ENCODE results near the gene PKIB. TPM values are rescaled to one million over a fixed set of nuclear protein-coding genes. Genes with fewer than 3 reads are reported as not detected.

Gene PKIB
- total and polyA plus RNA-seq, 10 of the 15 experiments (the other 5 are each of a cell fraction or from before 2014, with no cell fraction given) = 0.20 to 1.8 (median 0.87) TPM

GRCh38 chr6:122563364-122564052 is 46.7 kb upstream of the PKIB start:
- no peak for FAIRE-seq
- TF ChIP-seq KAT2A (conservative IDR thresholded peaks at IDR 0.05; ENCODE audit: control insufficient read depth, low read depth, low read length) (no peak), CBX3 (IDR thresholded peaks at IDR 0.05; ENCODE audit: borderline replicate concordance, low read depth) (no peak), HDGF (IDR thresholded peaks at IDR 0.05) (no peak), SMAD5 (IDR thresholded peaks at IDR 0.05; ENCODE audit: low read depth) (no peak), SIN3A (IDR thresholded peaks at IDR 0.05; ENCODE audit: low read depth, low read length) (no peak), NR2F1 (conservative IDR thresholded peaks at IDR 0.05) (no peak), ZNF274 (IDR thresholded peaks at IDR 0.05; ENCODE audit: insufficient read depth, insufficient read length) (no peak), SMARCA5 (IDR thresholded peaks at IDR 0.05) (no peak), GATAD2B (conservative IDR thresholded peaks at IDR 0.05; ENCODE audit: low read depth) (no peak)
- TF ChIP-seq, protein P1, sequence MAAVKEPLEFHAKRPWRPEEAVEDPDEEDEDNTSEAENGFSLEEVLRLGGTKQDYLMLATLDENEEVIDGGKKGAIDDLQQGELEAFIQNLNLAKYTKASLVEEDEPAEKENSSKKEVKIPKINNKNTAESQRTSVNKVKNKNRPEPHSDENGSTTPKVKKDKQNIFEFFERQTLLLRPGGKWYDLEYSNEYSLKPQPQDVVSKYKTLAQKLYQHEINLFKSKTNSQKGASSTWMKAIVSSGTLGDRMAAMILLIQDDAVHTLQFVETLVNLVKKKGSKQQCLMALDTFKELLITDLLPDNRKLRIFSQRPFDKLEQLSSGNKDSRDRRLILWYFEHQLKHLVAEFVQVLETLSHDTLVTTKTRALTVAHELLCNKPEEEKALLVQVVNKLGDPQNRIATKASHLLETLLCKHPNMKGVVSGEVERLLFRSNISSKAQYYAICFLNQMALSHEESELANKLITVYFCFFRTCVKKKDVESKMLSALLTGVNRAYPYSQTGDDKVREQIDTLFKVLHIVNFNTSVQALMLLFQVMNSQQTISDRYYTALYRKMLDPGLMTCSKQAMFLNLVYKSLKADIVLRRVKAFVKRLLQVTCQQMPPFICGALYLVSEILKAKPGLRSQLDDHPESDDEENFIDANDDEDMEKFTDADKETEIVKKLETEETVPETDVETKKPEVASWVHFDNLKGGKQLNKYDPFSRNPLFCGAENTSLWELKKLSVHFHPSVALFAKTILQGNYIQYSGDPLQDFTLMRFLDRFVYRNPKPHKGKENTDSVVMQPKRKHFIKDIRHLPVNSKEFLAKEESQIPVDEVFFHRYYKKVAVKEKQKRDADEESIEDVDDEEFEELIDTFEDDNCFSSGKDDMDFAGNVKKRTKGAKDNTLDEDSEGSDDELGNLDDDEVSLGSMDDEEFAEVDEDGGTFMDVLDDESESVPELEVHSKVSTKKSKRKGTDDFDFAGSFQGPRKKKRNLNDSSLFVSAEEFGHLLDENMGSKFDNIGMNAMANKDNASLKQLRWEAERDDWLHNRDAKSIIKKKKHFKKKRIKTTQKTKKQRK (IDR thresholded peaks at IDR 0.05; ENCODE audit: low read depth, low read length) = no peak
- TF ChIP-seq, protein P2, sequence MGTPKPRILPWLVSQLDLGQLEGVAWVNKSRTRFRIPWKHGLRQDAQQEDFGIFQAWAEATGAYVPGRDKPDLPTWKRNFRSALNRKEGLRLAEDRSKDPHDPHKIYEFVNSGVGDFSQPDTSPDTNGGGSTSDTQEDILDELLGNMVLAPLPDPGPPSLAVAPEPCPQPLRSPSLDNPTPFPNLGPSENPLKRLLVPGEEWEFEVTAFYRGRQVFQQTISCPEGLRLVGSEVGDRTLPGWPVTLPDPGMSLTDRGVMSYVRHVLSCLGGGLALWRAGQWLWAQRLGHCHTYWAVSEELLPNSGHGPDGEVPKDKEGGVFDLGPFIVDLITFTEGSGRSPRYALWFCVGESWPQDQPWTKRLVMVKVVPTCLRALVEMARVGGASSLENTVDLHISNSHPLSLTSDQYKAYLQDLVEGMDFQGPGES (IDR thresholded peaks at IDR 0.05) = no peak
- Histone ChIP-seq H3K4me1 (ENCODE audit: control insufficient read depth, insufficient read depth, low read length) (no peaks in the 10 kb centered on the region), H3K9ac (ENCODE audit: control insufficient read depth, insufficient read depth, low read length) (no peak overlapping the region), H2AFZ (ENCODE audit: control insufficient read depth, low read depth, low read length) (no peak overlapping the region), H3K36me3 (ENCODE audit: control insufficient read depth in 2 of 2, insufficient read depth in 2 of 2, low read length in 1 of 2) (no peaks in the 10 kb centered on the region), H3K27me3 (replicated peaks in 1 of 2; ENCODE audit: control insufficient read depth in 2 of 2, insufficient read depth in 2 of 2, low read length in 1 of 2) (no peaks in the 10 kb centered on the region), H3K79me2 (ENCODE audit: control insufficient read depth, insufficient read depth, low read length) (no peaks in the 10 kb centered on the region), H4K20me1 (ENCODE audit: control insufficient read depth, insufficient read depth) (no peaks in the 10 kb centered on the region), H3K27ac (ENCODE audit: control insufficient read depth, insufficient read depth) (no peak overlapping the region), H3K4me2 (ENCODE audit: control insufficient read depth, insufficient read depth) (no peak overlapping the region), H3K4me3 (no peak overlapping the region), H3K9me3 (replicated peaks; ENCODE audit: control insufficient read depth, insufficient read depth, low read length) (no peaks in the 10 kb centered on the region)
- intact Hi-C loops (cut with micrococcal nuclease; ENCODE audit: unreplicated experiment) = no loop called here
- in situ Hi-C loops (cut with MboI) = no loop called here
- DNase-seq (ENCODE audit: low read depth, low spot score) = no peak
- ChIA-PET SMC1A (ENCODE audit: uncharacterized antibody, unreplicated experiment) (interaction anchor here (0.9 to 1.6 kb wide), 6 partner anchors 9 to 164 kb away, joined by 3 to 7 read pairs (median 4); no protein-coding TSS in a partner anchor), CTCF (interaction anchor here (1.0 kb wide), 1 partner anchor 72 kb away, joined by 3 read pairs; no protein-coding TSS in a partner anchor), RAD21 (ENCODE audit: unreplicated experiment) (interaction anchor here (2.0 kb wide), 1 partner anchor 16 kb away, joined by 5 read pairs; no protein-coding TSS in a partner anchor), POLR2A (no interaction called here)
- no peak for ATAC-seq
- no TSS peak for BruUV-seq (replicated peaks)
- 52% methylated on average over 8 of the region's 8 CpGs for WGBS (ENCODE audit: insufficient coverage, insufficient replicate concordance, low lambda C conversion rate, missing lambda C conversion rate)

Data from GM12878 (cell line).